ENCODE results near the gene CHL1.
"Not testable (repeated sequence)": the region's sequence is repeated elsewhere in the genome, so short reads cannot be mapped to it uniquely, and the experiment has no call there.

The CHL1 gene

GRCh38 chr3:347581-347980 is 151.0 kb downstream of the CHL1 start:
- DNase-seq: no peak

- no peak for DNase-seq
Measured at GRCh38 chr3:350871-351371, 154.4 kb downstream of the CHL1 start.

DNA sequence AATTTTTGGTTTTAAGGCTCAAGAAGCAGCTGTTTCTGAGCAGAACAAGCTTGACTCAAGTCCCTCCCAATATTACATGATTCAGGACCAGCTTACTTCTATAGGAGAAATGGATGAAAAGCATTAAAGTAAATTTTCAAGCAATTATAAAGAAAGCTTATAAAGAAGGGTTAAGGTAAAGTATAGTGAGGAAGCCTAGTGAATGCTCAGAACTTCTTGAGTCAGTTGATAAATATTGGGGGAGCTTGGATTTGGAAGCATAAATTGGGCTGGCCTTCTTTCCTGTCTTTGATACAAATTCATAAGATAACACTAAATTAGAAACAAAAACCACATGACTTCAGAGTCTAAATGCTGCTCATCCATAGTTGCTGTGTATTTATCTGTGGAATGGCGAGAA is 156.0 kb downstream of the CHL1 start:
- DNase-seq: no peak

GRCh38 chr3:353191-353739 is 156.7 kb downstream of the CHL1 start:
- no peak for DNase-seq

DNA sequence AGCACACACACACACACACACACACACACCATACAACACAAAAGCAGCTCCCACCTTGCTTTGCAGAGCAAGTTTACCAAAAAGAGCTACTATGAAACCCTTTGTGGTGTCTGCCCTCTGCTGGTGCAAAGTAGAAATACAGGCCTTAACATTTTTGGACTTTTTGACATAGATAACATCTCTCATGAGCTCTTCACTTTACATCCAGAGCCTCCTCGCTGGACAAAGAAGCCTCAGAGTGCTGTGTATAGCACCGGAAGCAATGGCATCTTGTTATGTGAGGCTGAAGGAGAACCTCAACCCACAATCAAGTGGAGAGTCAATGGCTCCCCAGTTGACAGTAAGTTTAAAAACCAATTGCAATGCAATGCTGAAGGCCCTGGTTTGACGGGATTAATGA is 157.9 kb downstream of the CHL1 start:
- peak; percentile 49 for DNase-seq

GRCh38 chr3:355622-356021 is 159.1 kb downstream of the CHL1 start:
- DNase-seq: no peak

DNA sequence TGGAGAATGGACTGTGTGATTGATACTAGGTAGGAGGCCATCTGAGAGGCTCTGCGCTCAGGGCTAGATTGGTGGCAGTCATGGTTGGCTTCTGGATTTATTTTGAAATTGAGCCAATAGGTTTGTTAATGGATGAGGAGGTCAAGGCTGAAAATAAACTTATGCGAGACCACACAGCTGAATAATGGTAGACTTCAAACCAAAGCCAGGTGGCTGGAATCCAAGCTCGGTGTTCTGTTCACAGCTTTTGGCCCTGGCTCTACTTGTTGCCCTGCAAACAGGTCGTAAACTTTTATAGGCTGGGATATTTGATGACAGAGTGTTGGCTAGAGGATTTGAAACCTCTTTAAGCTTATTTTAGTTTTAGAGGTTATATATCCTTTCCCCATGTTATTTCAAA is 160.4 kb downstream of the CHL1 start:
- no peak for DNase-seq

DNA sequence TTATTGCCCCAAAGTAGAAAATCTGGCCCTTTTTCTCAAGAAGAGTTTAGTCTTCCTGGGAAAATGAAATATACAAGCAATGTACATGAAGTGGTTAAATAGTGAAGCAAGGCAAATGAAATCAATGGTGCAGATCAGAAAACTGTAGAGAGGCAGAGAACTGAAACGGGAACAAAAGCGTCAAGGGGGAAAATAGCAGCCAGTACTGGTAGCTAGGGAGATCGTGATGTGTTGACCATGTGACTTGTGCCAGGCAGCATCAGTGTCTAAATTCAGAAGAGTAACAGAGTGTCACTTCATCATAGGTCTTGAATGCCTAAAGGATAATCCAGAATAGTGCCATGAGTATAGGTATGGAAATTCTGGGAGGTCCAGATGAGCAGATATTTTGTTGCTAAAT is 163.1 kb downstream of the CHL1 start:
- DNase-seq: no peak

- no peak for DNase-seq
Measured at GRCh38 chr3:362681-363338, 166.2 kb downstream of the CHL1 start.

- DNase-seq: no peak
Measured at GRCh38 chr3:364287-364686, 167.7 kb downstream of the CHL1 start.

GRCh38 chr3:365268-365667 is 168.7 kb downstream of the CHL1 start:
- DNase-seq: no peak

- DNase-seq: not testable (repeated sequence)
Measured at GRCh38 chr3:366253-366652, 169.7 kb downstream of the CHL1 start.

DNA sequence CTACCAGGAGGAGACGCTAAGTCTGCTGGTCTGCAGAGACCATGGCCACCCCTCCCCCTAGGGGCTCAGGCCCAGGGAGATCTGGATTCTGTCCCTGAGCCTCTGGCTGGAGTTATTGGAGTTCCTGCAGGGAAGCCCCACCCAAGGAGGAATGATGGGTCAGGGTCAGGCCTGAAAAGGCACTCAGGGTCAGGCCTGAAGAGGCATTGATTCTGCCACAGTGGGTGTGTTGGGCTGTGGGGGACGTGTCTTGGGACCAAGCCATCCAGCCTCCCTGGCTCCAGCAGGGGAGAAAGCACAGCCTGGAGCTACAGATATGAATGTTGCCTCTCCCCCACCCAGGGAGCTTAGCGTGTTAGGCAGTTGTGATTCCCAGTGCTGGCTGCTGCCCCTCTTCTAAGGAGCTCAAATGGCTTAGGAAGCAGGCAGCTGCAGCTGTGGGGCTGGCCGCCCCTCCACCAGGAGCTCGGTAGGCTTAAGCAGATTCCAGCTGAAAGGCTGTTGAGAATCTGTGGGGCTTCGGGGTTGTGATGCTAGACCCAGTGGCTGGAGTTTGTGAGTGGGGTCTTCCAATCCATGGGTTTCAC is 176.7 kb downstream of the CHL1 start:
- DNase-seq: no peak

DNA sequence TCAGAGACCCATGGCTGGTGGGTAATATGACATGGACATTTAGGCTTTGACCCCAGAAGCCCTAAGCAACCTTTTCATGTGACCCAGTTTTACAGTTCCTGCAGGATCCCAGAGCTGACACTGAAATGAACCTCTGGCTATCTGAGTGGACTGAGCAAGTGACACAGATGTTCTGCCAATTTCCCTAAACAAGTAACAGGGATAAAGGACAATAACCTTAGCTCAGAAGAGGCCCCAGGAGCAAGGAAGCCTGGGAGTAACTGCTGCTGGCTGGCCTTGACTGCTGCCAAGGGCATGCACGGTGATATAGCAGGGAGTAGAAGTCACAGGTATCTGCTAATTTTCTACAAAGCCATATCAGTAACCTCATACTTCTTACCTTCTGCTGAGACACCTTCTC is 177.9 kb downstream of the CHL1 start:
- no peak for DNase-seq

DNA sequence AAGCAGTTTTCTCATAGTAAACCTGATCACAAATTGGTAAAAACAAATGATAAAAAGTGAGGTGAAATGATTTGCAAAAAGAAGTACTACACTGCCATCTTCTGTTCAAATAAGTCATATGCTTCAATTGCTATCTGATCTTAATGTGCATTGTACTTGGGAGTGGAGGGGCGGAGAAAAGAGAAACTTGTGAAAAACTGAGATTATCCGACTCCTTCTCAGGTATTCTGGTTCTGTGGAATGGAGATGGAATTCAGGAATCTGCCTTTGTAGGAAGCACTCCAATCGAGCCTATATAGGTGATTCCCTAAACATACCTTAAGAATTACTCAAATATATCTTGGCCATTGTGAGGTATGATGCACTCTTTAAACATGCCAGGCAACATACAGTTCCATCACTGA is 180.6 kb downstream of the CHL1 start:
- DNase-seq: peak; percentile 10

DNA sequence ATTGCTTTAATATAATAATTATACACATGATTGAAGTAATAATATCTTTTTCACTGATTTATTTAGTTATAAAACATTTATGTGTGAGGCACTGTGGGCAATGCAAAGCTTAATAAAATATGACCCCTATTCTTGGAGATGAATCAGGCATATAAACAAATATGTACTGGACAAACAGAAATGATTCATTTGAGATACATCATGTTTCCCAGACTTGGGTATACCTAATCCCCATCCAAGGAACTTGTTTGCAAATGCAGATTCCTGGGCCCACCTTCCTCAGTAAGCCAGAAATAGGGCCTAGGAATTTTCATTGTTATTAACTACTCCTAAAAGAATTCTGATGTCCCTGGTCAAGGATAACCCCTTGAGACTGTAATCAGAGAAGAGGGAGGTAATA is 184.2 kb downstream of the CHL1 start:
- DNase-seq: no peak

GRCh38 chr3:385151-385550 is 188.6 kb downstream of the CHL1 start:
- DNase-seq: no peak

GRCh38 chr3:394775-395174 is 198.2 kb downstream of the CHL1 start:
- DNase-seq: no peak

- DNase-seq: no peak
Measured at GRCh38 chr3:396293-396692, 199.7 kb downstream of the CHL1 start.

GRCh38 chr3:399647-400046 is 203.1 kb downstream of the CHL1 start:
- no peak for DNase-seq

DNA sequence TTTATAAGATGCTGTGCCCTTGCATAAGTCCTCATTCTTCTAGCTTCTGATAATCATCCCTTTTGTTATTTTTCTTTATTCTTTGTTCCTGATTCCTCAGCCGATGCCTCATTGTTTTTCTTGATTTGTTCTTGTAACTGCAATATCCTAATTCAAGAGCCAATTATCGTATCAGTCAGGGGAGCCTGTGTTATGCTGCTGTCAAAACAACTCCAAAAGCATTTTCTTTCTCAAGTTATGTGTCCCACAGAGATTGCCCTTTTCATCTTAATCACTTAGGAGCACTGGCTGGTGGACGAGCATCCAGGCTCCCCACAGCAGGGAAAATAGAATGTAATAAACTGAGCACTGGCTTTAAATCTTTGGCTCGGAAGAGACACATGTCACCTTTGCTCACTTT is 207.3 kb downstream of the CHL1 start:
- no peak for DNase-seq

GRCh38 chr3:409011-409410 is 212.4 kb downstream of the CHL1 start:
- no peak for DNase-seq

GRCh38 chr3:411226-411625 is 214.7 kb downstream of the CHL1 start:
- no peak for DNase-seq

DNA sequence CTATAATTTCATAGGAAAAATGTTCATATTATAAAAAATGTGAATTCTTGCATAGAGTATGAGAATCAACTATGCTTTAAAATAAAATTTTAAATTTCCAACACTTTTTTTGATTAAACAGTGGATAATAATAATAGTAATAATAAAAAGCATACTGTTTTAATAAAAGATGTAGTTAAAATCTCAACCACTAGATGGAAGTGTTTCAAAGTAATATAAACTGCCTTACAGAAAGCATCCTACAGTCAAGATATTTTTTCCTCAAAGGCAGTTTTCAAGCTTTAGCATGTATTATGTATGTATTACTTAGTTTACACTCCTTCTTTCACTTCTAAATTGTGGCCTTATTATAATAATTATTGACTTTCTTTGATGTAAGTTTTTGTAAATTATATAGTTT is 217.5 kb downstream of the CHL1 start:
- no peak for DNase-seq
